ENCODE results near the gene MYBPHL. TPM values are rescaled to one million over a fixed set of nuclear protein-coding genes. Genes with fewer than 3 reads are reported as not detected.
A peak's percentile ranks its signal among the peaks of the same experiment; 100 is the strongest.

Gene MYBPHL
- total and polyA plus RNA-seq, 2 experiments from 2014 or later = not detected

DNA sequence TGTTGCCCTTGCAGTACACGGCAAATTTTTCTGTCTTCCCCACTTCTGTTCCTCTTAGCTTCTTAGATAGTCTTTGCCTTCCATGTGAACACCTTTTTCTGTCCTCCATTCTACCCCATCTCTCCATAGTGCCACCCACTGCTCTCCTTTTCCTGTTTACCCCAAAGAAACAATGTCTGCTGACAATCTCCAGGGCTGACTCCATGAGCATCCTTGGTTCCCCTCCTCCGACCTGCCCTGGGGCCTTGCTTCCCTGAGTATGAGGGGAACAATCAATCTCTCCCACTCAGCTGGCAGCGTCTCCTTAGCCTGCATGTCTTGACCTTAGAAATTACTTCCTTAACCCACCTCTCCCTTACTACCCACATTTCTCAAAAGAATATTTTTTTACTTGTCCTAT is 12.3 kb upstream of the MYBPHL start:
- Mint-ChIP-seq H3K36me3 (ENCODE audit: low read depth) (peaks cover 59% of the 10 kb centered on the region), H3K27ac (peak overlapping the region; percentile 36)

More for the DNA sequence above, 12.3 kb upstream of the MYBPHL start:
- no peaks in the 10 kb centered on the region for H3K9me2 ChIP-seq (ENCODE audit: insufficient read depth)
- no peaks in the 10 kb centered on the region for H3K79me2 ChIP-seq (replicated peaks; ENCODE audit: insufficient read depth)
- Mint-ChIP-seq H3K27me3 (ENCODE audit: insufficient read depth, low read depth, poor library complexity) (no peaks in the 10 kb centered on the region), H3K4me3 (no peak overlapping the region), H3K9me3 (no peaks in the 10 kb centered on the region), H3K4me1 (peaks cover 10% of the 10 kb centered on the region)
- H3K36me3 ChIP-seq (ENCODE audit: insufficient read depth) = peaks cover 40% of the 10 kb centered on the region; the same call in 1 of the 2 replicates
- no peak for TF ChIP-seq ZNF114 (CRISPR knock-in tag; IDR thresholded peaks at IDR 0.05)
- TF ChIP-seq CREB1 (CRISPR knock-in tag; IDR thresholded peaks at IDR 0.05; ENCODE audit: low read depth) = no peak
- TF ChIP-seq, protein P1, sequence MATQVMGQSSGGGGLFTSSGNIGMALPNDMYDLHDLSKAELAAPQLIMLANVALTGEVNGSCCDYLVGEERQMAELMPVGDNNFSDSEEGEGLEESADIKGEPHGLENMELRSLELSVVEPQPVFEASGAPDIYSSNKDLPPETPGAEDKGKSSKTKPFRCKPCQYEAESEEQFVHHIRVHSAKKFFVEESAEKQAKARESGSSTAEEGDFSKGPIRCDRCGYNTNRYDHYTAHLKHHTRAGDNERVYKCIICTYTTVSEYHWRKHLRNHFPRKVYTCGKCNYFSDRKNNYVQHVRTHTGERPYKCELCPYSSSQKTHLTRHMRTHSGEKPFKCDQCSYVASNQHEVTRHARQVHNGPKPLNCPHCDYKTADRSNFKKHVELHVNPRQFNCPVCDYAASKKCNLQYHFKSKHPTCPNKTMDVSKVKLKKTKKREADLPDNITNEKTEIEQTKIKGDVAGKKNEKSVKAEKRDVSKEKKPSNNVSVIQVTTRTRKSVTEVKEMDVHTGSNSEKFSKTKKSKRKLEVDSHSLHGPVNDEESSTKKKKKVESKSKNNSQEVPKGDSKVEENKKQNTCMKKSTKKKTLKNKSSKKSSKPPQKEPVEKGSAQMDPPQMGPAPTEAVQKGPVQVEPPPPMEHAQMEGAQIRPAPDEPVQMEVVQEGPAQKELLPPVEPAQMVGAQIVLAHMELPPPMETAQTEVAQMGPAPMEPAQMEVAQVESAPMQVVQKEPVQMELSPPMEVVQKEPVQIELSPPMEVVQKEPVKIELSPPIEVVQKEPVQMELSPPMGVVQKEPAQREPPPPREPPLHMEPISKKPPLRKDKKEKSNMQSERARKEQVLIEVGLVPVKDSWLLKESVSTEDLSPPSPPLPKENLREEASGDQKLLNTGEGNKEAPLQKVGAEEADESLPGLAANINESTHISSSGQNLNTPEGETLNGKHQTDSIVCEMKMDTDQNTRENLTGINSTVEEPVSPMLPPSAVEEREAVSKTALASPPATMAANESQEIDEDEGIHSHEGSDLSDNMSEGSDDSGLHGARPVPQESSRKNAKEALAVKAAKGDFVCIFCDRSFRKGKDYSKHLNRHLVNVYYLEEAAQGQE (IDR thresholded peaks at IDR 0.05; ENCODE audit: unreplicated experiment) = no peak
- no peak for TF ChIP-seq EZH2phosphoT487 (IDR thresholded peaks at IDR 0.05; ENCODE audit: unreplicated experiment)
- no peak for TF ChIP-seq JUNB (IDR thresholded peaks at IDR 0.05; ENCODE audit: unreplicated experiment)
- TF ChIP-seq POLR2AphosphoS5 (IDR thresholded peaks at IDR 0.05; ENCODE audit: low read depth) = no peak
- TF ChIP-seq, protein P2, sequence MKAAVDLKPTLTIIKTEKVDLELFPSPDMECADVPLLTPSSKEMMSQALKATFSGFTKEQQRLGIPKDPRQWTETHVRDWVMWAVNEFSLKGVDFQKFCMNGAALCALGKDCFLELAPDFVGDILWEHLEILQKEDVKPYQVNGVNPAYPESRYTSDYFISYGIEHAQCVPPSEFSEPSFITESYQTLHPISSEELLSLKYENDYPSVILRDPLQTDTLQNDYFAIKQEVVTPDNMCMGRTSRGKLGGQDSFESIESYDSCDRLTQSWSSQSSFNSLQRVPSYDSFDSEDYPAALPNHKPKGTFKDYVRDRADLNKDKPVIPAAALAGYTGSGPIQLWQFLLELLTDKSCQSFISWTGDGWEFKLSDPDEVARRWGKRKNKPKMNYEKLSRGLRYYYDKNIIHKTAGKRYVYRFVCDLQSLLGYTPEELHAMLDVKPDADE (IDR thresholded peaks at IDR 0.05) = no peak
- no peak for TF ChIP-seq ZNF331 (CRISPR knock-in tag; IDR thresholded peaks at IDR 0.05; ENCODE audit: low read depth)
- TF ChIP-seq, protein P3, sequence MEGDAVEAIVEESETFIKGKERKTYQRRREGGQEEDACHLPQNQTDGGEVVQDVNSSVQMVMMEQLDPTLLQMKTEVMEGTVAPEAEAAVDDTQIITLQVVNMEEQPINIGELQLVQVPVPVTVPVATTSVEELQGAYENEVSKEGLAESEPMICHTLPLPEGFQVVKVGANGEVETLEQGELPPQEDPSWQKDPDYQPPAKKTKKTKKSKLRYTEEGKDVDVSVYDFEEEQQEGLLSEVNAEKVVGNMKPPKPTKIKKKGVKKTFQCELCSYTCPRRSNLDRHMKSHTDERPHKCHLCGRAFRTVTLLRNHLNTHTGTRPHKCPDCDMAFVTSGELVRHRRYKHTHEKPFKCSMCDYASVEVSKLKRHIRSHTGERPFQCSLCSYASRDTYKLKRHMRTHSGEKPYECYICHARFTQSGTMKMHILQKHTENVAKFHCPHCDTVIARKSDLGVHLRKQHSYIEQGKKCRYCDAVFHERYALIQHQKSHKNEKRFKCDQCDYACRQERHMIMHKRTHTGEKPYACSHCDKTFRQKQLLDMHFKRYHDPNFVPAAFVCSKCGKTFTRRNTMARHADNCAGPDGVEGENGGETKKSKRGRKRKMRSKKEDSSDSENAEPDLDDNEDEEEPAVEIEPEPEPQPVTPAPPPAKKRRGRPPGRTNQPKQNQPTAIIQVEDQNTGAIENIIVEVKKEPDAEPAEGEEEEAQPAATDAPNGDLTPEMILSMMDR (conservative IDR thresholded peaks at IDR 0.05; ENCODE audit: low read depth in 2 of 2) = no peak
- TF ChIP-seq STAT1 (IDR thresholded peaks at IDR 0.05; ENCODE audit: unreplicated experiment) = no peak
- no peak for TF ChIP-seq NANOG (IDR thresholded peaks at IDR 0.05; ENCODE audit: borderline replicate concordance)
- TF ChIP-seq, protein P4, sequence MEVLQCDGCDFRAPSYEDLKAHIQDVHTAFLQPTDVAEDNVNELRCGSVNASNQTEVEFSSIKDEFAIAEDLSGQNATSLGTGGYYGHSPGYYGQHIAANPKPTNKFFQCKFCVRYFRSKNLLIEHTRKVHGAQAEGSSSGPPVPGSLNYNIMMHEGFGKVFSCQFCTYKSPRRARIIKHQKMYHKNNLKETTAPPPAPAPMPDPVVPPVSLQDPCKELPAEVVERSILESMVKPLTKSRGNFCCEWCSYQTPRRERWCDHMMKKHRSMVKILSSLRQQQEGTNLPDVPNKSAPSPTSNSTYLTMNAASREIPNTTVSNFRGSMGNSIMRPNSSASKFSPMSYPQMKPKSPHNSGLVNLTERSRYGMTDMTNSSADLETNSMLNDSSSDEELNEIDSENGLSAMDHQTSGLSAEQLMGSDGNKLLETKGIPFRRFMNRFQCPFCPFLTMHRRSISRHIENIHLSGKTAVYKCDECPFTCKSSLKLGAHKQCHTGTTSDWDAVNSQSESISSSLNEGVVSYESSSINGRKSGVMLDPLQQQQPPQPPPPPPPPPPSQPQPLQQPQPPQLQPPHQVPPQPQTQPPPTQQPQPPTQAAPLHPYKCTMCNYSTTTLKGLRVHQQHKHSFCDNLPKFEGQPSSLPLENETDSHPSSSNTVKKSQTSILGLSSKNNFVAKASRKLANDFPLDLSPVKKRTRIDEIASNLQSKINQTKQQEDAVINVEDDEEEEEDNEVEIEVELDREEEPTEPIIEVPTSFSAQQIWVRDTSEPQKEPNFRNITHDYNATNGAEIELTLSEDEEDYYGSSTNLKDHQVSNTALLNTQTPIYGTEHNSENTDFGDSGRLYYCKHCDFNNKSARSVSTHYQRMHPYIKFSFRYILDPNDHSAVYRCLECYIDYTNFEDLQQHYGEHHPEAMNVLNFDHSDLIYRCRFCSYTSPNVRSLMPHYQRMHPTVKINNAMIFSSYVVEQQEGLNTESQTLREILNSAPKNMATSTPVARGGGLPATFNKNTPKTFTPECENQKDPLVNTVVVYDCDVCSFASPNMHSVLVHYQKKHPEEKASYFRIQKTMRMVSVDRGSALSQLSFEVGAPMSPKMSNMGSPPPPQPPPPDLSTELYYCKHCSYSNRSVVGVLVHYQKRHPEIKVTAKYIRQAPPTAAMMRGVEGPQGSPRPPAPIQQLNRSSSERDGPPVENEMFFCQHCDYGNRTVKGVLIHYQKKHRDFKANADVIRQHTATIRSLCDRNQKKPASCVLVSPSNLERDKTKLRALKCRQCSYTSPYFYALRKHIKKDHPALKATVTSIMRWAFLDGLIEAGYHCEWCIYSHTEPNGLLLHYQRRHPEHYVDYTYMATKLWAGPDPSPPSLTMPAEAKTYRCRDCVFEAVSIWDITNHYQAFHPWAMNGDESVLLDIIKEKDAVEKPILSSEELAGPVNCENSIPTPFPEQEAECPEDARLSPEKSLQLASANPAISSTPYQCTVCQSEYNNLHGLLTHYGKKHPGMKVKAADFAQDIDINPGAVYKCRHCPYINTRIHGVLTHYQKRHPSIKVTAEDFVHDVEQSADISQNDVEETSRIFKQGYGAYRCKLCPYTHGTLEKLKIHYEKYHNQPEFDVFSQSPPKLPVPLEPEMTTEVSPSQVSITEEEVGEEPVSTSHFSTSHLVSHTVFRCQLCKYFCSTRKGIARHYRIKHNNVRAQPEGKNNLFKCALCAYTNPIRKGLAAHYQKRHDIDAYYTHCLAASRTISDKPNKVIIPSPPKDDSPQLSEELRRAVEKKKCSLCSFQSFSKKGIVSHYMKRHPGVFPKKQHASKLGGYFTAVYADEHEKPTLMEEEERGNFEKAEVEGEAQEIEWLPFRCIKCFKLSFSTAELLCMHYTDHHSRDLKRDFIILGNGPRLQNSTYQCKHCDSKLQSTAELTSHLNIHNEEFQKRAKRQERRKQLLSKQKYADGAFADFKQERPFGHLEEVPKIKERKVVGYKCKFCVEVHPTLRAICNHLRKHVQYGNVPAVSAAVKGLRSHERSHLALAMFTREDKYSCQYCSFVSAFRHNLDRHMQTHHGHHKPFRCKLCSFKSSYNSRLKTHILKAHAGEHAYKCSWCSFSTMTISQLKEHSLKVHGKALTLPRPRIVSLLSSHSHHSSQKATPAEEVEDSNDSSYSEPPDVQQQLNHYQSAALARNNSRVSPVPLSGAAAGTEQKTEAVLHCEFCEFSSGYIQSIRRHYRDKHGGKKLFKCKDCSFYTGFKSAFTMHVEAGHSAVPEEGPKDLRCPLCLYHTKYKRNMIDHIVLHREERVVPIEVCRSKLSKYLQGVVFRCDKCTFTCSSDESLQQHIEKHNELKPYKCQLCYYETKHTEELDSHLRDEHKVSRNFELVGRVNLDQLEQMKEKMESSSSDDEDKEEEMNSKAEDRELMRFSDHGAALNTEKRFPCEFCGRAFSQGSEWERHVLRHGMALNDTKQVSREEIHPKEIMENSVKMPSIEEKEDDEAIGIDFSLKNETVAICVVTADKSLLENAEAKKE (CRISPR knock-in tag; IDR thresholded peaks at IDR 0.05) = no peak
- TF ChIP-seq EZH2 (IDR thresholded peaks at IDR 0.05; ENCODE audit: low read depth, unreplicated experiment) = no peak
- no peak for DNase-seq (ENCODE audit: low spot score)
- H3K4me2 ChIP-seq = no peak overlapping the region
- H2AFZ ChIP-seq = no peak overlapping the region
- ATAC-seq = peak; percentile 42
- H3F3A ChIP-seq (replicated peaks; ENCODE audit: low read depth) = no peaks in the 10 kb centered on the region
- H3K4me1 ChIP-seq (ENCODE audit: insufficient read depth) = no peaks in the 10 kb centered on the region
- H3K27ac ChIP-seq (ENCODE audit: low read depth) = peak overlapping the region; percentile 47; the same call in 1 of the 2 replicates
- no peaks in the 10 kb centered on the region for H3K27me3 ChIP-seq (ENCODE audit: insufficient read depth)
- 0 out of 2 replicates have a peak, but pooled peaks cover 5% of the 10 kb centered on the region for H4K20me1 ChIP-seq (replicated peaks; ENCODE audit: insufficient read depth)
- no peak overlapping the region for H3K4me3 ChIP-seq

Data from GM23338 (cell line).